Measurements from ENCODE around the gene ABCC1. TPM values are rescaled to one million over a fixed set of nuclear protein-coding genes. Genes with fewer than 3 reads are reported as not detected.

The ABCC1 gene
- total RNA-seq, 1 donor from 2014 or later = 47.9 TPM

- H3K9me3 Mint-ChIP-seq (ENCODE audit: low read depth) = peaks cover 16% of the 10 kb centered on the region
- H3K27me3 Mint-ChIP-seq (ENCODE audit: low read depth) = no peaks in the 10 kb centered on the region
- H3K4me3 Mint-ChIP-seq (ENCODE audit: unreplicated experiment) = no peak overlapping the region
- peaks cover 4% of the 10 kb centered on the region for H3K36me3 Mint-ChIP-seq (ENCODE audit: low read depth)
- no peak for DNase-seq (ENCODE audit: low spot score)
- no peak overlapping the region for H3K27ac Mint-ChIP-seq (ENCODE audit: unreplicated experiment)
- no peaks in the 10 kb centered on the region for H3K4me1 Mint-ChIP-seq (ENCODE audit: low read depth)
- no peak for TF ChIP-seq CTCF (IDR thresholded peaks at IDR 0.05)
Measured at GRCh38 chr16:16154281-16154951, 205.0 kb downstream of the ABCC1 start.

- H3K27me3 Mint-ChIP-seq (ENCODE audit: low read depth) = no peaks in the 10 kb centered on the region
- H3K4me1 Mint-ChIP-seq (ENCODE audit: low read depth) = no peaks in the 10 kb centered on the region
- TF ChIP-seq CTCF (IDR thresholded peaks at IDR 0.05) = no peak
- no peak overlapping the region for H3K27ac Mint-ChIP-seq (ENCODE audit: unreplicated experiment)
- H3K4me3 Mint-ChIP-seq (ENCODE audit: unreplicated experiment) = no peak overlapping the region
- H3K36me3 Mint-ChIP-seq (ENCODE audit: low read depth) = peaks cover 7% of the 10 kb centered on the region
- DNase-seq (ENCODE audit: low spot score) = no peak
- H3K9me3 Mint-ChIP-seq (ENCODE audit: low read depth) = peaks cover 21% of the 10 kb centered on the region
Measured at GRCh38 chr16:16155234-16155633, 205.8 kb downstream of the ABCC1 start.

GRCh38 chr16:16157166-16157565 is 207.8 kb downstream of the ABCC1 start:
- H3K36me3 Mint-ChIP-seq (ENCODE audit: low read depth) = peaks cover 7% of the 10 kb centered on the region
- H3K27me3 Mint-ChIP-seq (ENCODE audit: low read depth) = peaks cover 6% of the 10 kb centered on the region
- no peak for DNase-seq (ENCODE audit: low spot score)
- peaks cover 21% of the 10 kb centered on the region for H3K9me3 Mint-ChIP-seq (ENCODE audit: low read depth)
- H3K27ac Mint-ChIP-seq (ENCODE audit: unreplicated experiment) = no peak overlapping the region
- no peaks in the 10 kb centered on the region for H3K4me1 Mint-ChIP-seq (ENCODE audit: low read depth)
- TF ChIP-seq CTCF (IDR thresholded peaks at IDR 0.05) = no peak
- no peak overlapping the region for H3K4me3 Mint-ChIP-seq (ENCODE audit: unreplicated experiment)

- Mint-ChIP-seq H3K36me3 (ENCODE audit: low read depth) (peaks cover 7% of the 10 kb centered on the region), H3K27me3 (ENCODE audit: low read depth) (peaks cover 6% of the 10 kb centered on the region), H3K9me3 (ENCODE audit: low read depth) (peaks cover 21% of the 10 kb centered on the region), H3K4me1 (ENCODE audit: low read depth) (no peaks in the 10 kb centered on the region), H3K4me3 (ENCODE audit: unreplicated experiment) (no peak overlapping the region), H3K27ac (ENCODE audit: unreplicated experiment) (no peak overlapping the region)
- no peak for TF ChIP-seq CTCF (IDR thresholded peaks at IDR 0.05)
- no peak for DNase-seq (ENCODE audit: low spot score)
Measured at GRCh38 chr16:16158082-16158658, 208.8 kb downstream of the ABCC1 start.

GRCh38 chr16:16158741-16159374 is 209.4 kb downstream of the ABCC1 start:
- H3K4me1 Mint-ChIP-seq (ENCODE audit: low read depth) = no peaks in the 10 kb centered on the region
- no peak overlapping the region for H3K27ac Mint-ChIP-seq (ENCODE audit: unreplicated experiment)
- no peak overlapping the region for H3K4me3 Mint-ChIP-seq (ENCODE audit: unreplicated experiment)
- H3K36me3 Mint-ChIP-seq (ENCODE audit: low read depth) = peaks cover 7% of the 10 kb centered on the region
- H3K27me3 Mint-ChIP-seq (ENCODE audit: low read depth) = peaks cover 6% of the 10 kb centered on the region
- H3K9me3 Mint-ChIP-seq (ENCODE audit: low read depth) = peaks cover 21% of the 10 kb centered on the region
- DNase-seq (ENCODE audit: low spot score) = no peak
- TF ChIP-seq CTCF (IDR thresholded peaks at IDR 0.05) = no peak

All from chondrocyte (in vitro differentiated cells).